RWPE2 (cell line): ENCODE data around the gene APOB.

Experiments
- ATAC-seq: fragments of 200-7000 bp; cut with Tn5 transposase; 3 replicates; pipeline ENCODE4 v1.9.1; 2021; ENCODE audit warnings: low read depth
- DNase-seq: peaks from one replicate; pipeline ENCODE4 v3.0.0-alpha.2; 2020; ENCODE audit warnings: low spot score
- H3K27ac ChIP-seq: fragments of 450-650 bp; 2 replicates; pipeline ENCODE4 v1.5.1; 2017; ENCODE audit warnings: mild to moderate bottlenecking; ENCODE audit not compliant: poor library complexity, severe bottlenecking
- H3K27me3 ChIP-seq: fragments of 250-450 bp; sonication (Bioruptor Pico); 2 replicates; pipeline ENCODE4 v1.5.1; 2021; ENCODE audit warnings: mild to moderate bottlenecking, moderate library complexity; ENCODE audit not compliant: insufficient read depth, poor library complexity, severe bottlenecking
- H3K36me3 ChIP-seq: fragments of 250-450 bp; sonication (Bioruptor Pico); 2 replicates; pipeline ENCODE4 v1.5.1; 2020; ENCODE audit warnings: low read depth, mild to moderate bottlenecking, moderate library complexity
- H3K4me1 ChIP-seq: fragments of 250-450 bp; sonication (Bioruptor Pico); 2 replicates; pipeline ENCODE4 v1.5.1; 2021; ENCODE audit warnings: mild to moderate bottlenecking, moderate library complexity; ENCODE audit not compliant: insufficient read depth, poor library complexity, severe bottlenecking
- H3K4me3 ChIP-seq: fragments of 250-450 bp; sonication (Bioruptor Pico); 2 replicates; pipeline ENCODE4 v1.5.1; 2021; ENCODE audit warnings: mild to moderate bottlenecking, moderate library complexity; ENCODE audit not compliant: severe bottlenecking
- H3K9me3 ChIP-seq: fragments of 250-450 bp; sonication (Bioruptor Pico); 2 replicates; pipeline ENCODE4 v1.5.1; 2021; ENCODE audit warnings: mild to moderate bottlenecking, moderate library complexity; ENCODE audit not compliant: severe bottlenecking
- TF ChIP-seq, protein P1 (sequence below): fragments of 450-650 bp; IDR thresholded peaks from one replicate; pipeline ENCODE4 v1.5.1; 2017; ENCODE audit warnings: mild to moderate bottlenecking, moderate library complexity; ENCODE audit not compliant: poor library complexity, severe bottlenecking

Gene APOB

DNA sequence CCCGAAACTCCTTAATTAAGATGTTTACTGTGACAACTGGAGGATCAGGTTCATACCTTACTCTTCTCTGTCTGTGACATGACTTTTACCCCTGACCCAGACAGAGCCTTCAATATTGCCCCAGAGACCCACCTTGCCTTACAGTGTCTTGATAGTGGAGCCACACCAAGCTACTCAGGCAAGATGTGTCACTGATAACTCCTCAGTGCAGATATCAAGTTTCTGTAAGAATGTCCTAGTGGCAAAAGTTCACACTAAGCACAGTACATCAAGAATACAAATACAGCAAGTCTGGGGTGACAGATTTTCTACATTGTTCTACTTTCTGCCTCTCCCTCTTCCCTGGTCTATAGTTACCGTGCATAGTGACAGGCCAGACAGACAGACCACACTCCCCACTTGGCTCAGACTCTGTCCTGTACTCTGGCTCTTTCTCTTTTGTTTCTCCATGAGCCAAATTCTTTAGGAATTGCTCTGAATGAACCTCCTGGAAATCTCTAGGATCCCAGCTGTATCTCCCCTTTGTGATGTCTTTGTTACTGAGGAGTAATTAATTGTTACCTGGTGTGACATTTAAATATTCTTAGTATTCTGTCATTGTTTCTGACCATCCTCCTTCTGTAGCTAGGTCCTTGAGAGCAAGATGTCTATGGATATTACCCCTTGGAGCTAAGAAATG, 24.1 kb upstream of the APOB start:
- no peaks in the 10 kb centered on the region for H3K36me3 ChIP-seq
- H3K9me3 ChIP-seq, result no peaks in the 10 kb centered on the region
- TF ChIP-seq, protein P1, sequence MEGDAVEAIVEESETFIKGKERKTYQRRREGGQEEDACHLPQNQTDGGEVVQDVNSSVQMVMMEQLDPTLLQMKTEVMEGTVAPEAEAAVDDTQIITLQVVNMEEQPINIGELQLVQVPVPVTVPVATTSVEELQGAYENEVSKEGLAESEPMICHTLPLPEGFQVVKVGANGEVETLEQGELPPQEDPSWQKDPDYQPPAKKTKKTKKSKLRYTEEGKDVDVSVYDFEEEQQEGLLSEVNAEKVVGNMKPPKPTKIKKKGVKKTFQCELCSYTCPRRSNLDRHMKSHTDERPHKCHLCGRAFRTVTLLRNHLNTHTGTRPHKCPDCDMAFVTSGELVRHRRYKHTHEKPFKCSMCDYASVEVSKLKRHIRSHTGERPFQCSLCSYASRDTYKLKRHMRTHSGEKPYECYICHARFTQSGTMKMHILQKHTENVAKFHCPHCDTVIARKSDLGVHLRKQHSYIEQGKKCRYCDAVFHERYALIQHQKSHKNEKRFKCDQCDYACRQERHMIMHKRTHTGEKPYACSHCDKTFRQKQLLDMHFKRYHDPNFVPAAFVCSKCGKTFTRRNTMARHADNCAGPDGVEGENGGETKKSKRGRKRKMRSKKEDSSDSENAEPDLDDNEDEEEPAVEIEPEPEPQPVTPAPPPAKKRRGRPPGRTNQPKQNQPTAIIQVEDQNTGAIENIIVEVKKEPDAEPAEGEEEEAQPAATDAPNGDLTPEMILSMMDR, result no peak
- ATAC-seq (no peak), DNase-seq (no peak)
- H3K27ac ChIP-seq, result no peak overlapping the region
- no peaks in the 10 kb centered on the region for H3K27me3 ChIP-seq
- H3K4me1 ChIP-seq, result no peaks in the 10 kb centered on the region
- no peak overlapping the region for H3K4me3 ChIP-seq

DNA sequence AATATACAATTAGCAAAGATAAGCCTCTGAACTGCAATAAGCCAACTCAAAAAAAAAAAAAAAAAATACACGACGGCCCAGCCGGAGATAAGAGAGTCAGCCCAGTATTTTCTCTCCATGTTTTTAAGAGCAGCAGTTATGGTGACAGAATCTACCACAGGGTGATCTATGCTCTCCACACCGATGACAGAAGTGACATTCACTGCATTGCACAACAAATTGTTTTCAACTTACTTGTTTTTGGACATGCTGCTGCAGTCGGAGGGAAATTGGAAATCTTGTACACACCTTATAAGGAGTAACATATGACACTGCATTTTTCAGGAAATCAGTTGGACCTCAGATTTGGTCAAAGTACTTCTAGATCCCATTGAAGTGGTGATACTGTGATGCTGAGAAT, 23.3 kb upstream of the APOB start:
- H3K36me3 ChIP-seq, result no peaks in the 10 kb centered on the region
- no peak overlapping the region for H3K4me3 ChIP-seq
- no peaks in the 10 kb centered on the region for H3K9me3 ChIP-seq
- no peak for ATAC-seq
- no peaks in the 10 kb centered on the region for H3K27me3 ChIP-seq
- no peak overlapping the region for H3K27ac ChIP-seq
- TF ChIP-seq, protein P1, result no peak
- H3K4me1 ChIP-seq, result no peaks in the 10 kb centered on the region
- DNase-seq, result no peak

DNA sequence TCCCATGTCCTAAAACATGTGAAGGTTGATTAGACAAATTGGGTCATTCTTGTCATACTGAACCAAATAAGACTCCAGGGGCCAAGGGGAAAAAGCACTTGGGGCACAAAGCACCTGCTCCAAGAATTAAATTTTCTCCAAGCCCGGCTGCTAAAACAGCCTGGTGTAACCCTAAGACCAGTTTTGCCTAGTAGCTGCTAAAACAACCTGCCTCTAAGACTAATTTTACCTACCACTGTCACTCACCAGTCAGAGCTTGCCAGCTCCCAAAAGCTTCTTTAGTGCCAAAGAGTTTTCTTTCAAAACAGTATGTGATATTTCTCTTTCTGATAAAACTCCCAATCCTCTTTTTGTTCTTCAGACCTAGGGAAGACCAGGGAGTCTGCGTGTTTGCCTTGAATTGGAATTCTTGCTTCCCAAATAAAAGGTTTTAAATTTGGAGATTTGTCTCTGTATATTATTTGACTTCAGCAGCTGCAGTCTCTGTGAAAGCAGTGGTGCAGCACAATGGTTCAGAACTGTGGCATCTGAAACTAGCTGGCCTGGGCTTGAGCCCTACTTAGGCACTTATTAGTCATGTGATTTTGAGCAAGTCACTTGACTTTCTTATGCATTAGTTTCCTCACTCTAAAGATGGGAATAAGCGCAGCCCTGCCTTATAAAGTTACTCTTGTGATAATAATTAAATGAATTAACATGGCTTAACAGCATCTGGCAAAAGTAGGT, 16.2 kb upstream of the APOB start:
- DNase-seq, result no peak
- TF ChIP-seq, protein P1, result no peak
- no peaks in the 10 kb centered on the region for H3K27me3 ChIP-seq
- no peak overlapping the region for H3K4me3 ChIP-seq
- H3K4me1 ChIP-seq, result no peaks in the 10 kb centered on the region
- no peak overlapping the region for H3K27ac ChIP-seq
- H3K9me3 ChIP-seq, result no peaks in the 10 kb centered on the region
- ATAC-seq, result no peak
- no peaks in the 10 kb centered on the region for H3K36me3 ChIP-seq

DNA sequence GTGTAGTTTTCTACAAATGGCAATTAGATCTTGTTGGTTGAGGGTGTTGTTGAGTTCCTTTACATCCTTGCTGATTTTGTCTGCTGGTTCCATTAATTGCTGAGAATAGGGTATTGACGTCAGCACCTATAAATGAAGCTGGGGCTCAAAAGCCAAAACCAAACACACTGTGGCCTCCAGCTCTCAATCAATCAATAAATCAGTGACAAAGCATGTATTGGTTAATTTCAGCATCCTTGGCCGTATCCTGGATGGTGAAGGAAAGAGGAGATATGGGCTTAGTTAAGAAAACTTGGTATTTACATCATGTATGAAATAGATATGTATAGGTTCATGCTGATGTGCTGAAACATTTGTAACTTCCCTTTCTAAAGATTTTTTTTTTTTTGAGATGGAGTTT, 13.2 kb upstream of the APOB start:
- no peaks in the 10 kb centered on the region for H3K4me1 ChIP-seq
- no peak overlapping the region for H3K4me3 ChIP-seq
- DNase-seq, result no peak
- no peak overlapping the region for H3K27ac ChIP-seq
- ATAC-seq, result no peak
- no peaks in the 10 kb centered on the region for H3K27me3 ChIP-seq
- no peaks in the 10 kb centered on the region for H3K36me3 ChIP-seq
- no peaks in the 10 kb centered on the region for H3K9me3 ChIP-seq
- TF ChIP-seq, protein P1, result no peak
